Measurements from ENCODE around the gene CIBAR2.
"Not testable (repeated sequence)": the region's sequence is repeated elsewhere in the genome, so short reads cannot be mapped to it uniquely, and the experiment has no call there.

The CIBAR2 gene

GRCh38 chr16:85128079-85128837, 16.0 kb upstream of the CIBAR2 start:
- DNase-seq = no peak

- no peak for DNase-seq
These were observed 15.1 kb upstream of the CIBAR2 start for GRCh38 chr16:85127379-85127723.

DNA sequence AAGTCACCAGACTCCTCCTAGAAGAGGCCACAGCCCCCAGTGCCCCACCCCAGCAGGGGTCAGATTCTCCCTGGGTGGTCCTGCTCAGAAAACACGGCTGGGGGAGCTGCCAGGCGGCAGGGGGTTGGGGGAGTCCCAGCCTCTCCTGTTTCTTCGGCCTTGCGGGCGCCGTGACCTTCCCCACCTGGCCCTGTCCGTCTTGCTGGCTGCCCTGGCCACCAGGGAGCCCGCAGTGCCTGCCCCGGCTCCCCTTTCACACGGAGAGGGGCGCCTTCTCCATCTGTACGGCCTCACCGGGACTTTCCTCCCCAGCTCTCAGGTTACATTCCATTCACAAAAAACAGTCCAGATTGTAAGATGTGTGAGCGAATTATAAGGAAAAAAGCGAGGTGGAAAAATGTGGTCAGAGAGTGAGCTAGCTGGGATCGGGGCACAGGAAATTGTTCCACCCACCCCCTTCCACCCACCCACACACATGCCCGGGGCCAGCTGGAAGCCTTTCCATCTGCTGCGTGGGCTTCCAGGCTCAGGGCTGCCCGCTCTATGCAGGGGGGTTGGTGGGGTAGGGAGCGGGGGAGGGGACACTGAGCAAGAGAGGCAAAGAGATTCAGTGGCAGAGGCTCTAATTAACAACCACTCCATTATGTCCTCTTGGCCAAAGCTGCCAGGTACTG, 14.6 kb upstream of the CIBAR2 start:
- DNase-seq = peak in 20 of 56 donors; percentile 12 to 54 (median 26)

GRCh38 chr16:85126394-85126704, 14.1 kb upstream of the CIBAR2 start:
- DNase-seq = no peak

- no peak for DNase-seq
These were observed 13.5 kb upstream of the CIBAR2 start for GRCh38 chr16:85125570-85126393.

DNA sequence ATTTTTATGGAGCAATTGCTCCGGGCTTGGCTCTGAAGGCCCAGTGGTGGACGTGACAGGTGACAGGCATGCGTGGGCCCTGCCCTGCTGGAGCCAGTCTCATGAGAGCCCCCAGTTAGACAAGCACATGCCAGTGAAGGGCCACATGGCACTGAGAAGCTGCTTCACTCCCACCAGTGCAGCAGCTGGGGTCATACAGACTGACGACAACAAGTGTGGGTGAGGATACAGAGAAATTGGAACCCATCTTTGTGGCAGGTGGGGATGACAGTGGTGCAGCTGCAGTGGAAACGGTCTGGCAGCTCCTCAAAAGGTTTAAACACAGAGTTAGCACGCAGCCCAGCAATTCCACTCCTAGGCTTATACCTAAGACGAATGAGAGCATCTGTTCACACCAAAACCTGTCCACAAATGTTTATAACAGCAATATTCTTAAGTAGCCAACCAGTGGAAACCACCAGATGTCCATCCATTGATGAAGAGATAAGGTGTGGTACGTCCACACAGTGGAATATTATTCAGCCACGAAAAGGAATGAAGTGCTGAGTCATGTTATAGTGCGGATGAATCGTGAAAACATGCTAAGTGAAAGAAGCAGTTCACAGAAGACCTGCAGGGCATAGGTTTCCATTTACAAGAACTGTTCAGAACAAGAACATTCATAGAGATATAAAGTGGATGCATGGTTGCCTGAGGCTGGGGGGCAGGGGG, 12.5 kb upstream of the CIBAR2 start:
- no peak for DNase-seq

- peak in 40 of 56 donors; percentile 2 to 76 (median 35) for DNase-seq
These were observed 11.8 kb upstream of the CIBAR2 start for GRCh38 chr16:85123891-85124635.

DNA sequence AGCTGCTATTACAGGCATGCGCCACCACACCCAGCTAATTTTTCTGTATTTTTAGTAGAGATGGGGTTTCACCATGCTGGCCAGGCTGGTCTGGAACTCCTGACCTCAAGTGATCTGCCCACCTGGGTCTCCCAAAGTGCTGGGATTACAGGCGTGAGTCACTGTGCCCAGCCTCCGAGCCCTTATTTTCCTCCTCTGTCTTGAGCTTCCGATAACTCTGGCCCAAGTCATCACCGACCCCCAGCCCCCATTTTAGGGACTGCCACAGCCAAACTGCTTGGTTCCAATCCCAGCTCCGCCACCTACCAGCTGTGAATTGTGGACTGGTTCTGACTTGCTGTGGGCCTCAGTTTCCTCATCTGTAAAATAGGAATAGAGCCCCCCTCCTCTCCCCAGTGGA, 11.2 kb upstream of the CIBAR2 start:
- DNase-seq = not testable (repeated sequence)

GRCh38 chr16:85120006-85120340, 7.7 kb upstream of the CIBAR2 start:
- no peak for DNase-seq

- DNase-seq = no peak
These were observed 5.1 kb upstream of the CIBAR2 start for GRCh38 chr16:85117418-85117817.

- peak in 51 of 56 donors; percentile 19 to 87 (median 59) for DNase-seq
These were observed 2.8 kb upstream of the CIBAR2 start for GRCh38 chr16:85114909-85115567.

- no peak for DNase-seq
These were observed 1.6 kb upstream of the CIBAR2 start for GRCh38 chr16:85113913-85114312.

GRCh38 chr16:85113168-85113733, 979 bp upstream of the CIBAR2 start:
- no peak for DNase-seq

DNA sequence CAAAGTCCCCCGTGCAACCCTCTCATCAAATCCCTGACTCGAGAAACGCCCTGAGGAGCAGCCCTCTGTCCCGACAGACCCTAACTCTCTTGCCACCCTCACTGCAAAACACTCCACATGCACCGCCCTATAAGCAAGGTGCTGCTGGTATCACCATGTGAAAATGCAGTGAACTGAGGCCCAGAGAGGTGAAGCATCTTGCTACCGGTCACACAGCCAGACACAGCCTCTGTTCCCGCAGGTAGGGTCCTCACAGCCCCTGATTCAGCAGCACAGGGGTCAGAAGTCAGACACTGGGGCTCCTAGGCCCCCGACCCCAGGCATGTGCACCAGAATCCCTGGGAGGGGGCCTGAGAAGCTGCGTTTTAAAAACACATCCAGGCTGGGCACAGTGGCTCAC, 1.1 kb downstream of the CIBAR2 start:
- no peak for DNase-seq

DNA sequence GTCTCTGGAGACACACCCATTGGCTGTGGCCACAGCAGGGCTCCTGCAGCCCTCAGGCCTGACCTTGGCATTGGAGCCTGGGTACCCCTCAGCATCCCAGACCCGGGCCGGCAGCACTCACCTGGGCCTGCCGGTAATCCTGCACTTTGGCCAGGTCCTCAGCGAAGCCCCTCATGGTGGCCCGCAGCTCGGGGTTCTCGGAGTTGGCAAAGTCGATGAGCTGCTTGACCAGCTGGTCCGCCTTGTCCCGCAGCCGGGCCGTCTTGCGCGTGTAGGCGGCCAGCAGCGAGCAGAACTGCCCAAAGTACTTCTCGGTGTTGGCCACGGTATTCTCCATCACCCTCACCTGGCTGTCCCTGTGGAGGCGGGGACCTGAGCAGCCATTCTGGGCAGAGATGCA, 2.2 kb downstream of the CIBAR2 start:
- no peak for DNase-seq

GRCh38 chr16:85107532-85107931, 4.7 kb downstream of the CIBAR2 start:
- no peak for DNase-seq

- no peak for DNase-seq
These were observed 5.2 kb downstream of the CIBAR2 start for GRCh38 chr16:85107083-85107482.

GRCh38 chr16:85105475-85105874, 6.8 kb downstream of the CIBAR2 start:
- no peak for DNase-seq

GRCh38 chr16:85104821-85105391, 7.4 kb downstream of the CIBAR2 start:
- peak in 11 of 56 donors; percentile 7 to 43 (median 26) for DNase-seq

DNA sequence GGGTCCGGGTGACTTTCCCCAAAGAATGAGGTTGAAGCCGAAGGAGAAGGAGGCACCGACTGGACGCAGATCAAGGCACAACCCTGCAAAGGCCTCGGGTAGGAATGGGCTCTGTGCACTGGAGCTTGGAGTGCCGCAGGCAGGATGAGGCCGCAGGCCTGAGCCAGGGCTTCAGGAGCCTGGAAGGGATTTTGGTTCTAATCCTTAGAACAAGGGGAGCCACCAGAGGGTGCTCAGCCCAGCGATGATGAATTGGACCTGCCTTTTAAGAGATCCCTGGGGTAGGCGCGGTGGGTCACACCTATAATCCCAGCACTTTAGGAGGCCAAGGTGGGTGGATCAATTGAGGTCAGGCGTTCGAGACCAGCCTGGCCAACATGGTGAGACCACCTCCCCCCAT, 8.1 kb downstream of the CIBAR2 start:
- DNase-seq = no peak
